HG02885 (cell line): ENCODE data around the gene KLHL34.

Source experiments
- ATAC-seq: cut with Tn5 transposase; IDR thresholded peaks from one replicate; pipeline ENCODE4 v1.9.1; 2021; ENCODE audit warnings: mild to moderate bottlenecking; ENCODE audit not compliant: unreplicated experiment, poor library complexity

KLHL34 gene

GRCh38 chrX:21656587-21657317, 1.4 kb downstream of the KLHL34 start:
- ATAC-seq = no peak

GRCh38 chrX:21655901-21656586, 2.1 kb downstream of the KLHL34 start:
- no peak for ATAC-seq

- ATAC-seq = no peak
These were observed 12.2 kb downstream of the KLHL34 start for GRCh38 chrX:21645886-21646285.

DNA sequence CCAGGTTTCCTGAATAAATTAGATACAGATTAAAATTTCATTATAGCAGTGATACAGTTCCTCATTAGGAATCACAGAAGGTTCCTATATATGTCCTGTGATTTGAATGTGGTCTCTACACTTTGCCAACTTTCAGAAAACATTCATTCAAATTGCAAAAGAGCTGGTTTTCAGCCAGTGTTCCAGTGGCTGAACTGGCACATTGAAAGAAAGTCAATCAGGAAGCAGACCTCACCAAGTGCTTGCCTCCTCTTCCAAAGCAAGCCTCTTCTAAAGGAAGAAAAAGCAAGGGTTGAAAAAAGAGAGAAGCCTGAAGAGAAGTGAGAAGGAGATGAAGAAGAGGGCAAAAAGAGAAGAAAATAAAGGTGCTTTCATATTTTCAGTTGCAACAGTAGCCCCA, 12.7 kb downstream of the KLHL34 start:
- no peak for ATAC-seq

DNA sequence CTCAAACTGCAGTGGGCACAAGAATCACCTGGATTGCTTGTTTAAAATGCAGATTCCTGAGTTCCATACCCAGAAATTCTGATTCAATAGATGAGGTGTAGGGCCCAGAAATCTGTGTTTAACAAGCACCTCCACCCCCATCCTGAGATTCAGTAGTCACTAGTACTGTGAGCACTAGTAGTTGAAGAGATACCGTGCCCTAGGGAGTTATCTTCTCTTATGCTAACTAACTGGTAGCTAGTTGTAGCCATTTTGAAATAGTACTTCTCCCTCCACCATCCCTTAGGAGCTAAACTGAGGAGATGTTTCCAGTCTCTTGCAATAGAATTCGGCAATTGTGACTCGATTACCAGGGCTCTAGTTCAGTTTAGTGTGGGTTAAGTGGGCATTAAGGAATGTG, 18.4 kb downstream of the KLHL34 start:
- ATAC-seq = no peak

DNA sequence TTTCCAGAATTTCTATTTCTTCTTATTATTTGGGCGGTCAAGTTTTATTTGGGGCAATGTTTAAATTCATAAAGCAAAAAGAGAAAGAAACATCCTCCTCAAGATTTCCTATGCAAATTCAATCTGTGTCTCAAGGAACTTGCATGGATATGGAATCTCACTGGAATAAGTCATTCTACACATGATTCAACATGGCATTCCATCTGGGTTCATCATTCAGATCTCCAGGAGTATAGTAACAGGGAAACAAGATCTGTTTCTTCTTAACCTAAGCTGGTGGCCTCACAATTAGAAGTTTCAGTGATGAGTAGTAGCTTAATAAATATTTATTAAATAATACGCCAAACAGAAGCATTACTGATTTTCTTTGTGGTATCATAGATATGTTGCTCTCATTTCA, 19.8 kb downstream of the KLHL34 start:
- no peak for ATAC-seq

GRCh38 chrX:21632027-21632426, 26.1 kb downstream of the KLHL34 start:
- no peak for ATAC-seq

- ATAC-seq = no peak
These were observed 34.2 kb downstream of the KLHL34 start for GRCh38 chrX:21623778-21624501.

DNA sequence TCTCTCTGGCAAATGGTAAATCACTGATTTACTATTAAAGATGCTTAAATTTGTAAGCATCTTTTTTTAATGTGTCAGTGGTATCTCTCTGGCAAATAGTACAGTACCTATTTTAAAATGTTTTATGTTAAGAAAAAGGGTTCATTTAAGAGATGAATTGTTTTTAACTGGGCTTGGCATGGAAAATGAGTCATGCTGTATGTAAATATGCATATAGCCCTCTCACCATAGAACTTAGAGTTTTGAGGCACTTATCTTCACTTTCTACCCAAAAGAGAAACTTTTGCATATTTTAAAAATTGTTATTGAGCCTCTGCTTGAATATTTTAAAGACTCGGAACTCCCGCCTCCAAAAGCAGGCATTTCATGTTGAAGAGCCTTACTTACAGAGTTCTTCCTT, 37.9 kb downstream of the KLHL34 start:
- no peak for ATAC-seq

DNA sequence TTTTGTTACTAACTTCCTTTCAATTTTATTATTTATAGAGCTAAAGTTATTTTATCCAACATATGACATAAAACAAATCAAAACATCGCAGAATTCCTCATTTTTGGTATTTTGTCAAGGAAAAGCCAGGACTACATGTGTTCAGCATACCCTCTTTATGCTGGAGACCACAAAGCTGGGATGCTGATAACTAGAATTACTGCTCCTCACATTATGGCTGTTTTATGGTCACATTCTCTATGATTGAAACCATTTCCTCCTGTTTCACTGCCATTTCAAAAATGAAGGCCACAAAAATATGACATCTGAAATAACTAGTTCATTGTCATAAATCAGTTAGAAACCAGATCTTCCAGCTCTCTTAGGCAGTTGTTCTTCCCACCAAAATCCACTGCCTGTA, 41.7 kb downstream of the KLHL34 start:
- ATAC-seq = no peak

- ATAC-seq = no peak
These were observed 46.0 kb downstream of the KLHL34 start for GRCh38 chrX:21612154-21612553.

DNA sequence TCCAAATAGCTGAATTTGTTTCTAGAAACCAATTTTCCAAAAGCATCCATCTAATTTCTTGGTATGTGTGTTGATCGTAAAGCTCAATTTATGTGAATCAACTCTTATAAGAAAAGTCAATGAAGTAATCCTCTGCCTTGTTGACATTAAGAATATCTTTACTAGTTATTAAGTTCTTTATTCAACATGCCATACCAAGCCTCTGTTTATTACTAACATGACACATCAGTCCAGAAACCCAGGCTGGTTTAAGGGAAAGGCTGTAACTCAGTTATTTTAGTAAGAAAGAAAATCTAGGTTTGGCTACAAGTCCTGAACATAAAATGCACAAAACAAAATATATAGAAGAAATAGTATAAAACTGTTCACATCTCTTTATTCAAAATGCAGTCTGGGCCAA, 48.0 kb downstream of the KLHL34 start:
- no peak for ATAC-seq

GRCh38 chrX:21606002-21606401, 52.1 kb downstream of the KLHL34 start:
- ATAC-seq = no peak
